Medulla oblongata (tissue), 1 donor: ENCODE data around the gene ALDH1L1.

Source experiments
- DNase-seq: peaks from one replicate; pipeline ENCODE4 v3.0.0-alpha.2; 2015; ENCODE audit errors: extremely low spot score

Gene ALDH1L1

DNA sequence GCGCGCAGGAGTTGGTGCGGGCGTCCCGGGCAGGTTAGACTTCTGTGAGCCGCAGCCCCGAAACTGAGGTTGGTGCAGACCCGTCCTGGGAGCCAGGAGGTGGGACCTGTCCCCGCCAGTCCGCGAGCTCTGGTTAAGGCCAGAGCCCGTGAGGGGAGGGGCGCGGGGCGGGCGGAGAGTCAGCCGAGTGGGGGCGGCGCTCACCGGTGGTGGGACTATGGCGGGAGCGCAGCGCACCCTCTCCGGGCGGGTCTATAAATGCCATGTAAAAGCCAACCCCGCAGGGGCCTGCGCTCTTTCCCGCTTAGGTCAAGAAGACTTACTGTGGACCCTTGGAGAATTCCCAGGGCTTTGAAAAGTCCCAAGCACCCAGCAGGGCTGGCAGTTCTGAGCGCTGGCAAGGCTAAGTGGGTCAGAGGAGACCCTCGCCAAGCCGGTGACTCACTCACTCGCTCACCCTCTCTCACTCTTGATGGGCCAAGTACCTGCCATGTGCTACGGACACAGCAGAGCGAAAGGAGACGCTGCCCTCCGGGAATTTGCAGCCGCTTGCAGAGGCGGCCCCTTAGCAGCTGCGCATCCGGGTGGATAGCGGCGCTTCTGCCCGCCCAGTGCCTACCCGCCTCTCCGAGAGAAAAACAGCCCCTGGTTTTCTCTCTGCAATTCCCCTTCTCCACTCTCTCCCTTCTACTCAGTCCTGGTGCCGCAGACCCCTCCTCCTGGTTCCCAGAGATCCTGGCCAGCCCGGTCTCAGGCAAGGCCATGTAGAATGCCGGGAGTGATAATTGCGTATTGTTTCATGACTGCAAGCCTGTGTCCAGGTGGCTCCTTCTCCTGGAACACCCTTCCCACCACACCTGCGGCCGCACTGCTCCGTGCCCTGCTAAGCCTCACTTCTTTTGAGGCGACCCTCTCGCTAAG, at the start of gene ALDH1L1:
Gene ALDH1L1, minus strand, starts transcription at position 110 of the 921 bp plus-strand sequence. CDS start 19,607 bp downstream, outside the sequence.
- DNase-seq = peak; percentile 77

DNA sequence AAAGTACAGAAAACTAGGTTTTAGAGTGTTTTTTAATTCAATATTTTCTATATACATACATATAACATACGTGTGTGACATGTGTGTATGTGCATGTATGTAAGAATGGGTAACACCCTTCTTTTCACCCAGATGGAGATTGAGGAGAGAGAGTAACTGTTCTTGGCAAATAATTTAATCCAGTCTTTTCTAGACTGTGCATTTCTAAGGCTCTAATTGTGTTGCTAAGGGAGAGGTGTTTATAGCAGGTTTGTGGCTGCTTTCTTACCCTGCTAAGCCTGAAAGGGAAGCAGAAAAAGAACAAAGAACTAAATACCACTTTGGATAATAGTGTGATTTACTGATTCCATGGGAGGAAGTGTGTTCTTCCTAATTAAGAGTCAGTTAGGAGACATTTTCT, 46.0 kb upstream of the ALDH1L1 start:
- DNase-seq = peak; percentile 64

DNA sequence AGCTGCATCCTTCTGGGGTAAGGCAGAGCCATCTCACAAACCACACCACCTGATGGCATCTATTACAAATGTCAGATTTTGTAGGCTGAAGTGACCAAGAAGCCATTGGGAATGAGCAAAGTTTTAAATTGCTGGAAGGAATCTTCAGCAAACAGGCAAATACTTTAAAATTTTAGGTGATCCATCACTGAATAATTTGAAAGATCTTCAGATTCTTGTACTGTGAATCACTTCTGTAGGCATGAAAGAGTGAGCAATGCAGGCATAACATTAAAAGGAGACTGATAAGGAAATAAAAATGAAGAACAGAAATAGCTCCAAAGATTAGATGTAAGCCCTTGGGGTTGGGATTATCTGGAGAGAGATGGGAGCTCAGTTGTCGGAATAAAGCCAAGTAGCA, 36.0 kb upstream of the ALDH1L1 start:
- DNase-seq = no peak

DNA sequence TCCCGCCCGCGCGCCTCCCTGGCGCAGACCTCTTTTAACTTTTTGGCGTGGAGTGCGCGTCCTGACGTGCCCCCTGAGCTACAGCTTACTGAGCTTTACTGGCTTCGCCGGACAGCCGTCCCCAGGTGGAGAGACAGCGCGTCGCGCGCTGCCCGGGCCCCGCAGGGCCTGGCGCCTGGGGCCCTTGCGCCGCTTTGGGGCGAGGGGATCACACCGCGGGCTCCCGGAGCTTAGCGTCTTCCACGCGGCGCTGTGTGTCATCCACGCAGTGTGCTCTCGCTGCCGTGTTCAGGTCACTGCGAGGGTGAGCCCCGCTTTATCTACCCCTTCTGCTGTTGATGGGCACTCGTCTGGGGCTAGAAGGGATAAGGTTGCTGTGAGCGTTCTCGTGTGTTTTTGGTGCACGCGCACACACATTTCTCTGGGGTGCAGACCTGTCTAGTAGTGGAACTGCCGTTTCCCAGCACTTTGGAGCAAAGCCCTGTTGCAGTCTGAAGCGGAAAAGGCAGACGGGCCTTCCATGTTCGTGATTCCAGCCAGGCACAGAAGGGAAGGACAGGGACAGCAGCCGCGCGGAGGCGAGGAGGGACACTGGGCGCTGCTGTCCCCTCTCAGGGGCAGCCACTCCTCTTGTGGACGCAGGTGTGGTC, 33.1 kb upstream of the ALDH1L1 start:
- no peak for DNase-seq

DNA sequence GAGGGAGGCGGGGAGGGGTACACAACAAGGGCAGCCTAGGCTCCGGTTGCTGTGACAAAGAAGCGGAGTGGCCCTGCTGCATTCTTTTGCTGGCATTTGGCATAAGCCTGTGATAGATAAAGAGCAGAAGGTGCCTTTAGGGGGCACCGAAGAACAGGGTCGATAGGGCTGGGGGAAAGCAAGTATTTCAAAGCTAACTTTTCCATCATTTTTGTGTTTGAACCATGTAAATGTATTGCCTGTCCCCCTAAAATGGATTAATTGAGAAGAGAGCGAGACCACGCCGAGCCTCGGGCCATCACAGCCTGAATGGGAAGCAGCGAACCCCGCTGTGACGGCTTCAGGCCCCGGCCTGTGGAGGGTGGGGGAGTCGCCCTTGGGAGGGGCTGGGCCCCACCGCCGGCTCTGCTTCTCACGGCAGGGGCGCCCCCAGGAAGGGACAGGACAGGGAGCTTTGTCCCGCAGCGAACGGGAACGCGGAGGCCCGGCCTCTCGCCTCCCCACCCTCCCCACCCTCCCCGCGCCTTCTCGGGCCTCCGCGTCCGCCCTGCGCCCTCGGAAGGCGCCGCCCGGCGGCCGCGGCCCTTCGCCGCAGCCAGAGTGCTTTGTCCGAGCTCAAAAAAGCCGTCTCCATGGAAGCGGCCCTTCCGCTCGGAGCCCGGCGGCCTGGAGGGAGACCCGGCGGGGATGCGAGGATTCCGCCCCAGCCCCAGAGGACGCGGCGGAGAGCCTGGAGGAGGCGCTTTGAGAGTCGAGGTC, 32.4 kb upstream of the ALDH1L1 start:
- DNase-seq = peak; percentile 33

DNA sequence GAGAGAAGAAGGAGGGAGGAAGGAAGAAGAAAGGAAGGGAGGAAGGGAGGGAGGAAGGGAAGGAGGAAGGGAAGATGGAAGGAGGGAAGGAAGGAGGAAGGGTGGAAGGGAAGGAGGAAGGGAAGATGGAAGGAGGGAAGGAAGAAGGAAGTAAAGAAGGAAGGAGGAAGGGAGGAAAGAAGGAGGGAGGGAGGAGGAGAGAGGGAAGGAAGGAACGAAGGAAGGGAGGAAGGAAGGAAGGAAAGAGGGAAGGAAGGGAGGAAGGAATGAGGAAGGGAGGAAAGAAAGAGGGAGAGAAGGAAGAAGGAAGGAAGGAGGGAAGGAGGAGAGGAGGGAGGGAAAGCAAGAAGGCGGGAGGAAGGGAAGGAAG, 31.8 kb upstream of the ALDH1L1 start:
- no peak for DNase-seq

DNA sequence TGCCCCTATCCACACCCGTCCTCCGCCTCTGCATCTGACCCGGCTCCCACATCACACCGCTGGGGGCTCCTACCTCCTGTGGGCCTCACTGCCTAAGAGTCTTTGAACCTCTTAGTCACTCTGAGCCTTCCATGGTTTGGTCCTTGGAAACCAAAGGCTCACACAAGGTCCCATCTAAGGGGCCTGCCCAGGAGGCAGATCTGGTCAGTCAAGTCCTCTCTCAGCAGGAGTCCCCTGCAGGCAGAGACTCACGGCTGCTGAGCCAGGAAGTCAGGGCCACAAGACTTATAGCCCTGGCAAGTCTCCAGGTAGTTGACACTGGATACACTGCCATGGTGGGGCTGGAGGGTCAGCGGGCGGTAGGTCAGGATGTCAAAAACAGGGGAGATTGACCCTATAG, 31.2 kb upstream of the ALDH1L1 start:
- no peak for DNase-seq

DNA sequence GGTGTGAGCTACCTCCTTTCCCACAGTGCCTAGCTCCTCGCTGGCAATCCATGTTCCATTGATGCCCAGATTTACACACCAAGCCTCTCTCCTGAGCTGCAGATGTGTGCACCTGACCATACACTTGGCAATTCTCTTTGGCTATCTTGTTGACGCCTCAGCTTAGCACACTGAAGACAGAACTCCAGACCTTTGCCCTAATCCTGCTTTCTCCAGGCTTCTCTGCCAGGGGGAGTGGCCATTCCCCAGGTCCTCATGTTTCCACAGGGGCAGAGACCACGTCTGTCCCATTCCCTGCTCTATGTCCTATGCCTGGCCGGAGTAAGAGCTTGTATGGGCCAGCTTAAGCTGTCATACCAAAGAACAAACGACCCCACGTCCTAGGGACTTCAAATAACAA, 30.2 kb upstream of the ALDH1L1 start:
- DNase-seq = no peak

DNA sequence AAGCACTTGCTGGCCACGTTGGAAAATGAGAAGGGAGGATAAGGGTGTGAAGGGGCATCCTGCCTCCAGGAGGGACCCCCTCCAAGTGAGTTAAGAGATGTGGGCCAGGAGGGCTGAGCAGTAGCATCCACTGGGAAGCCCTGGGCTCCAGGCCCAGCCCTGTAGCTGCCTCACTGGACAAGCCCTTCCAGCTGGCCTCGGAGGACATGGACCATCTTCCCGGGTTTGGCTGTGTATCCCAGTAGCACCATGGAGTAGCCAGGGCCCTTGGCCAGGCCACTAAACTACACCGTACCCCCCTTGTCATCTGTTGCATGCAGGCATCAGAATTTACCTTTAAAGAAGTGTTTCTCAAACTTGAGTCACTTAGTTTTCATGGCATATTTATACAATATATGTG, 29.4 kb upstream of the ALDH1L1 start:
- DNase-seq = peak; percentile 33

DNA sequence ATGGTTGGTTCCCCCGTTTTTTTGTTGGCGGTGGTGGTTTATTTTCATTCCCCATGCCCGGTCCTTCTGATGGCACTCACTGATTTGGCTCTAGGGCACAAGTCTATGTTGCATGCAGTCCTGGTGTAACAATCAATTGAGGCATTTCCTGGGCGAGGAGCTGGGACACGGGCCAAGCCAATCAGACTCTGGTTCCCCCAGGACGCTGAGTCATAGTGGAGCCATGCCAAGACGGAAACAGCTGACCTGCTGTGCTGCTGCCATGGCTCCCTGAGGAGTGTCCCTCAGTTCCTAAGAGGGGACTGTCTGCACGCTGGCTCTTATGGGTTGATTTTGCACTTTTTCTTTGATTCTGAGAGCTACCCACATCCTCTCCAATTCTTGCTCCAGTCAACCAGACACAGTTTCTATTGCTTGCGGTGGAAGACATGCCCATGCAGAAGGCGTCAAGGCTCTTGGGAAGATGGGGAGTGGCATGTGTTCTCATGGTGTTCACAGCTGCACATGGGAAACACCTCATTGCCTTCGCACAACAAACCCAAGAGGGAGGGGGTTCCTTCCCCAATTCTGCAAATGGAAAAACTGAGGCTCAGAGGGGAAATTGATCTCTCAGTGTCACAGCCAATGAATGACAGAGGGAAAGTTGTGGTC, 28.3 kb upstream of the ALDH1L1 start:
- no peak for DNase-seq

DNA sequence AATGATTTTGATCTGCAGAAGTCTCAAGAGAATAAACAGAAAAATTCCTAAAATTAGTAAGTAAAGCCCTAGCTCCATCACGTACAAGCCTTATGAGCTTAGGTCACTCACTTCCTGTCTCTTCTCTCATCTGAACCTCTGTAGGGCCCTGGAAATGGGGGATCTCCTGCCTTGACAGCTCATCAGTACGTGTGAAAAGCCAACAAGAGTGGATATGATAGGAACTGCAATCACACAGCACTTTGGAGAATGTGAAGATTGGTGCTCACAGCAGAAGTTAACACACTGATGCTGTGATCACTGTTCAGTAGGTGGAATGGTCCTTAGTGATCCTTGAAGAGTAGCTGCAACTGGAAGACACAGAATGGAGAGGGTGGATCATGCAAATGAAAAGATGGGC, 27.8 kb upstream of the ALDH1L1 start:
- no peak for DNase-seq

DNA sequence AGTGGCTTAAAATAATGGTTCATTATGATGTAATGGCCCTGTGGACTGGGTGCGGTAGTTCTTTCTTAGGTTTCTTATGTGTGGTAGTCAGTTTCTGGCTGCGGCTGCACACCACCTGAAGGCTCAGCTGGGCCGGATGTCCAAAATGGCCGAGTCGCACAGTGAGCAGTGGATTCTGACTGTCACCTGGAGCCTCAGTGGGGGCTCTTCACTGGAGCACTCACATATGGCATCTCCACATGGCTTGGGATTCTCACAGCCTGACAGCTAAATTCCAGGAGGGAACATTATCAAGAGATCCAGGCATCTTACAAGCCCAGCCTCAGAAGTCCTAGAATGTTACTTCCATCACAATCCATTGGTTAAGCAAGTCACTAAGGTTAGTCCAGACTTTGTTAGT, 26.8 kb upstream of the ALDH1L1 start:
- no peak for DNase-seq

DNA sequence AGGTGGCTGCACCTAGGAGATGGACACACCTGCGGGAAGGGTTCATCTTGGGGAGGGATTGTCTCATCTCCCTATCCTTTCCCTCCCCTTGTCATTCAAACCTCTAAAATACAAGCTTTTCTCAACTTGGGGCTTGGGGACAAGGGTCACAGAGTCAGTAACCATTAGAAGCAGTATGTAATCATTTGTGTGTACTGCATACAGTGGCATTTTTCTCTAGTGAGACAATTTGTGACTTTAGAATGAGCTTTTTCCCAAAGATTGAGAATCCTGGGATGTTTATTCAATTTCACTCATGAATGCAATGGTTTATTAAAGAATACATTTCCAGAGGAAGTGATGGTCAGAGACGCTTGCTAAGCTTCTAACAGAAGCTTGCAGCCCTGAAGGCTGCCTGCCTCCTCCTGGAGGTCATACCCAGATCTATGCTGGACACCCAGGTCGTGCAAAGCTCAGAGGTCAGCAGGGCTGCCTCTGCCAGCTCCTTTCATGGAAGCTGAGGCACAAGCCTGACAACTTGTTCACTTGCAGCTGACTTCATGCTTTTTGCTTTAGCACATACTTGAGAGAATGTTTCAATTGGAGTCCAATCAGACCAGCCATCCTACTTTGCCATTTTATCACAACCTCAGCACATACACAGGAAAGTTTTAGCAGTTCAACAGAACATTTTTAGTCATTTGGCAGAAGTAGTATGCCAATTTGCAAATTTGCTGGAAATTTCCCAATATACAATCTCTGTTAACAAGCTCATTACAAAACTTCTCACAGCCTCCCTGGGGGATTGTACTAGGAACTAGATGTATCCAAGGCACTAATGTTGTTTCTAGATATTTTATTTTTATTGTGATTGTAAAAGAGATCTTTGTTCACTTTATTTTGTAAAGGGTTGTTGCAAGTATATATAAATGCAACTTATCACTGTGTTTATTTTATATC, 25.6 kb upstream of the ALDH1L1 start:
- DNase-seq = no peak

DNA sequence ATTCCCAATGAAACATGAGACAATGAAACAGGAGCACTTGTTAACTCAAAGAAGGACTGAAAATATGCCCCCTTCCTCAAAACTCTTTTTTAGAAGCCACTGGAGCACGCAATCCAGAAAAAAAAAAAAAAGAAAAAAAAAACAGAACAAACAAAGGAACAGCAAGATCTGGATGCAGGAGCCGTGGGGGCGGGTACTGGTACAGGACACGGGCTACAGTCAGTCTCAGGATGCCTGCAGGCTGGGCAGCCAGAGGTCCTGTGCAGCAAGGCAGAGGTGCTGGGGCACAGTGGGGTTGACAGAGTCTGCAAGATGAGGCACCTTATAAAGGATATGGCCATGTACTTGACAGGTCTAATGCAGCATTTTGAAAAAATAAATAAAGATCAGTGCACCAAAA, 22.3 kb upstream of the ALDH1L1 start:
- DNase-seq = no peak

DNA sequence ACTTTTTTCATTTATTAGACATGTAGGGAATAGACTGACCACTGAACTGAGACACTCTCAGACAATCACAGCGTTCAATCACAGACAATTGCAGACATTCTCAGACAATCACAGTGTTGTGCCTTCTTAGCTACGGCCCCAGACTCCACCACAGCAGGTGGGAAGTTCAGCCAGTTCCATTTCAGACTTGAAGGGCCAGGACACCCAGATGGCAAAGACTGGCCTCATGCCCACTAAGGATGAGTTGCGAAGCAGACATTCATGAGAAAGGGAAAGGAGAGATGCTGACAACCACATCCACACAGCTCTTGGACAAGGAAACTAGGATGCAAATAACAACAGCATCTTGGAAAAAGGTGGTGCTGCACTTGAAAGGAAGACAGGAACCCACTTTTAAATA, 21.9 kb upstream of the ALDH1L1 start:
- peak; percentile 24 for DNase-seq

DNA sequence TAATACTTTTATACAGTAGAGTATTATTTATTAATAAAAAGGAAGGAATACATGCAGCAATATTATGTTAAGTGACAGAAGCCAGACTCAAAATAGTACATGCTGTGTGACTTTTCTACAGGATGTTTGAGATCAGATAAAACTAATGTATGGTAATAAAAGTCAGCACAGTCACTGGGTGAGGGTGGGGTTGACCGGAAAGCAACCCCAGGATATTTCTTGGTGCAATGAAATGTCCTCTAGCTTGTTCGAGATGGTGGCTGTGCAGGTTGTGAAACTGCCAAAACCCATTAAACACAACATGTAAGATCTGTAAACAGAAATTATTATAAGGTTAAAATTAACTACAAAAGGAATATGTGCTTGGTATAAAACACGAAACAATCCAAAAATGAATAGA, 20.8 kb upstream of the ALDH1L1 start:
- DNase-seq = no peak

DNA sequence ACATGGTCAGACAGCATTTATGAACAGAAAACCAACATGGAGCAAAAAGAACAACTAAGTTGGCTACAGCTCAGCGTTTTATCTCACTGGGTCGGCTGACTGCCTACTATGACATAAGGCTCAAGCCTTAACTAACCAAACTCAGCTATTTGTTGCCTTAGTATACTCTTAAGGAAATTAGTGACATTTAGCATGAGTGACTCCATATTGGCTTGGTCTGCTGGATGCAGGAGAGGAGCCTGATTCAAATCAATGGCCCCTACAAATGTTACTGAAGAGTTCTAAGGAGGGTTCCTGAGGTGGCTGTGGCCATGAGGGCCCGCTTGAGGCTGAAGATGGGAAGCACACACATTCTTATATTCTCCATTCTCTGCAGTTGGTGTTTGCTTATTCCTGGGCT, 20.1 kb upstream of the ALDH1L1 start:
- no peak for DNase-seq

DNA sequence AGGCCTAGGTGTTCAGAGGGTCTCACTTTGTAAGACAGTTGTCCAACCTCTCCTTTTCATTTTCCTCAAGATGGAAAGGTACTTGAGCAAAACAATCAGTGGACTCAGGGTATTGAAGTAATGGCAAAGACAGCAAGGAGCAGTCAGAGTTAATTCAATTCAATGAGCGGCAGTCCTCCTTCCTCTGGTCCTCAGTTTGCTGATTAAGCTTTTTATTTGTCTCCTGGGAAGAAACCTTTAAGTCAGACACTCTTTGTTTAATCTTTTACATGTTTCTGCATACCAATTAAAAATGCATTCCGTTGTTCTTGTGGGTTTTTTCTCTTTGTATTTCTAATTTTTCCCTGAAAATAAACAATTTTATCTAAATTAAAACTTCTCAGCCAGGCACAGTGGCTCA, 18.9 kb upstream of the ALDH1L1 start:
- no peak for DNase-seq

DNA sequence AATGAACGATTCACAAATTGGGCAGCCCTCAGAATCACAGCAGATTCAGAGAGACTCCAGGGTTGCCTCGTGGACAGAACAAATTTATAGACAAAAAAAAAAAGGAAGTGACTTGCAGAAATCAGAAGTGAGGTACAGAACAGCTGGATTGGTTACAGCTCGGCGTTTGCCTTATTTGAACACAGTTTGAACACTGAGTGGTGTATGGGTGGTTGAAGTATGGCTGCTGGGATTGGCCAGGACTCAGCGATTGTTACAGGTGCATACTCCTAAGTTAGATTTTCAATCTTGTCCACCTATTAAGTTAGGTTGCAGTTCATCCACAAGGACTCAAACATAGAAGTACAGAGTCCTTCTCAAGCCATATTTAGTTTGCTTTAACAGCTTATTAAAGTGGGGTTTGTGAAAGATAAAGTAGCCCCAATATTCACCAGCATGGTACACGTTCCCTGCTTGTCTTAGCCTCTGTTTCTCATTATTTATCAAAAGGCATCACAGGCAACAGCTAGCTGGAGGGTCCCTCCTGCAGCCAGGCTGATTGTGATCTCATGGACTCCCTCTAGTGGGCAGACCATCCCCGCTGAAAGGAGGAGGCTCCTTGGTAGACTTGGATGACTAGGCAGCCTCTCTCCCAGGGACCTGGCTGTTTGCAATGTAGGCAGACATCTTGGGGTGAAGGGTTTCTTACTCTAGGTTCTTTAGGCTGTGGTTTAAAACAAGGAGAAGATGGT, 17.6 kb upstream of the ALDH1L1 start:
- peak; percentile 79 for DNase-seq

DNA sequence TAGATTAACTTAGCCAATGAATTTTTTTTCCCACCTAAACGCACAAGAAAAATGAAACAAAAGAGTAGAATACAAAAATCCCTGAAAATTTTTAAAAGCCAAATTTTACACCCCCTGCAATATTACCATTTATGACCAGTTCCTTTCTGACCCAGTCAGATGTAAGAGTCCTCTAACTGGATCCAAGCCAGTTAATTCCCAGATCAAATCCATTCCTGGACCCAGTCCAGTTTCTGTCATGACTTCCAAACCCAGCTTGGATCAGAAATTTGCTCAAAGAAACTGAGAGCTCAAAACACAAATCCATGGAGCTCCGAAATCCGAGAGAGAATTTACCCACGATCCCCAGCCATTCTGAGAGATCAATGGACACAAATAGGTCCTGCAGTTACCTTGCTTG, 17.0 kb upstream of the ALDH1L1 start:
- no peak for DNase-seq
